Naive thymus-derived CD4-positive, alpha-beta T cell (primary cell): ENCODE measurements around the gene BSN. TPM values are rescaled to one million over a fixed set of nuclear protein-coding genes. Genes with fewer than 3 reads are reported as not detected.

Experiments used
- ATAC-seq: fragments of 150-1000 bp; cut with Tn5 transposase; 2 replicates; pipeline ENCODE4 v1.10.0; 2021; ENCODE audit warnings: mild to moderate bottlenecking, moderate library complexity
- CTCF ChIA-PET: fragments of 350-600 bp; sonication (Branson Sonifier 250); formaldehyde crosslinking; loops from one replicate; lab custom pipeline; 2021; ENCODE audit warnings: antibody characterized with exemption; lab: Charles Lee
- POLR2A ChIA-PET: fragments of 350-600 bp; sonication (Branson Sonifier 250); formaldehyde crosslinking; loops from one replicate; lab custom pipeline; 2021; ENCODE audit warnings: antibody characterized with exemption, inconsistent platforms; lab: Charles Lee
- DNase-seq, 9 donors: peaks; one replicate each; pipeline versions ENCODE4 v3.0.0 to v3.0.0-alpha.2; 2020 to 2022; ENCODE audit warnings: mixed read lengths in 1 of 9
- H3K27ac ChIP-seq: one replicate; pipeline ENCODE4 v1.7.0; 2013; ENCODE audit warnings: mild to moderate bottlenecking, low read depth, low read length, moderate library complexity
- H3K27me3 ChIP-seq, 2 donors: one replicate each; pipeline ENCODE4 v1.7.0; 2013; ENCODE audit warnings: low read length in 2 of 2, mild to moderate bottlenecking in 2 of 2, moderate library complexity in 2 of 2; ENCODE audit not compliant: control insufficient read depth in 2 of 2, insufficient read depth in 2 of 2
- H3K36me3 ChIP-seq, 3 experiments: 1 replicate in 2 of 3; 2 replicates in 1 of 3; pipeline ENCODE4 v1.7.0; 2013; ENCODE audit warnings: low read length in 3 of 3, mild to moderate bottlenecking in 3 of 3, moderate library complexity in 1 of 3; ENCODE audit not compliant: insufficient read depth in 3 of 3, control insufficient read depth in 2 of 3
- H3K4me1 ChIP-seq, 2 donors: one replicate each; pipeline ENCODE4 v1.7.0; 2013; ENCODE audit warnings: low read length in 2 of 2, mild to moderate bottlenecking in 2 of 2, moderate library complexity in 1 of 2; ENCODE audit not compliant: control insufficient read depth in 2 of 2, insufficient read depth in 2 of 2
- H3K4me3 ChIP-seq: 2 replicates; pipeline ENCODE4 v1.7.0; 2013; ENCODE audit warnings: mild to moderate bottlenecking, low read length
- H3K9me3 ChIP-seq, 3 experiments: 1 replicate in 2 of 3; 2 replicates in 1 of 3; pipeline ENCODE4 v1.7.0; 2013; ENCODE audit warnings: low read length in 3 of 3; ENCODE audit not compliant: control insufficient read depth in 2 of 3
- H3K27ac Mint-ChIP-seq, 9 donors: one replicate each; pipeline ENCODE4 v1.8.0; 2020 to 2022; ENCODE audit warnings: mixed read lengths in 9 of 9, mild to moderate bottlenecking in 8 of 9, moderate library complexity in 5 of 9, inconsistent platforms in 2 of 9
- H3K27me3 Mint-ChIP-seq, 5 donors: one replicate each; pipeline ENCODE4 v1.8.0; 2021 to 2022; ENCODE audit warnings: mixed read lengths in 5 of 5, mild to moderate bottlenecking in 1 of 5
- H3K36me3 Mint-ChIP-seq, 5 donors: one replicate each; pipeline ENCODE4 v1.8.0; 2020 to 2022; ENCODE audit warnings: mixed read lengths in 5 of 5, mild to moderate bottlenecking in 3 of 5, inconsistent platforms in 1 of 5
- H3K4me1 Mint-ChIP-seq, 7 donors: one replicate each; pipeline ENCODE4 v1.8.0; 2020 to 2022; ENCODE audit warnings: mixed read lengths in 7 of 7, mild to moderate bottlenecking in 3 of 7, inconsistent platforms in 1 of 7
- H3K4me3 Mint-ChIP-seq, 10 donors: one replicate each; pipeline ENCODE4 v1.8.0; 2020 to 2022; ENCODE audit warnings: mild to moderate bottlenecking in 10 of 10, mixed read lengths in 10 of 10, moderate library complexity in 6 of 10, inconsistent platforms in 2 of 10
- H3K9me3 Mint-ChIP-seq, 11 donors: one replicate each; pipeline ENCODE4 v1.8.0; 2020 to 2022; ENCODE audit warnings: mixed read lengths in 11 of 11, mild to moderate bottlenecking in 4 of 11, inconsistent platforms in 1 of 11, moderate library complexity in 1 of 11
- intact Hi-C, 2 donors: fragments of 100-400 bp; cut with micrococcal nuclease; formaldehyde crosslinking; loops; one replicate each; pipeline ENCODE4 v1.15.1; 2023
- polyA plus RNA-seq, 2 donors: library from polyadenylated mRNA; unstranded; fragments of 300-500 nt; fragmentation: Illumina TruSeq; gene quantifications; one replicate each; pipeline ENCODE4 v1.2.3, GENCODE V29; 2021
- total RNA-seq, 6 experiments: library from RNA in 5 of 6; stranded (reverse) in 5 of 6; gene quantifications; 1 replicate in 5 of 6; 2 replicates in 1 of 6; pipeline ENCODE4 v1.2.3 and lab custom pipeline; 2021 to 2026

Gene BSN
- total and polyA plus RNA-seq, 7 experiments from 2014 or later, result 0.12 to 0.16 (median 0.14) TPM; not detected in 2

- ATAC-seq, result no peak
- Mint-ChIP-seq H3K36me3 (peaks cover 0 to 17% (median 0%) of the 10 kb centered on the region in 5 donors), H3K27me3 (no peaks in the 10 kb centered on the region), H3K9me3 (peaks cover 0 to 3% (median 0%) of the 10 kb centered on the region in 11 donors), H3K27ac (peak overlapping the region in 8 of 9 donors; percentile 47 to 95 (median 84)), H3K4me3 (peak overlapping the region; percentile 86 to 96 (median 91)), H3K4me1 (peaks cover 16 to 43% (median 30%) of the 10 kb centered on the region in 7 donors)
- no peaks in the 10 kb centered on the region for H3K9me3 ChIP-seq
- peak overlapping the region; percentile 85 for H3K4me3 ChIP-seq
- POLR2A ChIA-PET, result interaction anchor here (0.6 to 1.5 kb wide), 5 partner anchors 8 to 99 kb away, joined by 3 to 5 read pairs (median 4); partner anchors contain the start of gene IP6K1
- CTCF ChIA-PET, result interaction anchor here (1.1 kb wide), 1 partner anchor 179 kb away, joined by 4 read pairs; no protein-coding TSS in a partner anchor
- peaks cover 0 to 32% (median 0%) of the 10 kb centered on the region in 3 experiments for H3K36me3 ChIP-seq
- DNase-seq, result no peak
- intact Hi-C loops, result loop anchor here (1.0 kb wide), 7 partner anchors 16 to 120 kb away; partner anchors contain the start of genes APEH (in 1 of the 2), INKA1 (in 1 of the 2), IP6K1 (in 1 of the 2) and MST1 (in 1 of the 2)
- H3K27me3 ChIP-seq, result no peaks in the 10 kb centered on the region
- H3K4me1 ChIP-seq, result peaks cover 13 to 18% of the 10 kb centered on the region in 2 donors
- peak overlapping the region; percentile 69 for H3K27ac ChIP-seq
These were observed 164.6 kb downstream of the BSN start for GRCh38 chr3:49718858-49719213.

DNA sequence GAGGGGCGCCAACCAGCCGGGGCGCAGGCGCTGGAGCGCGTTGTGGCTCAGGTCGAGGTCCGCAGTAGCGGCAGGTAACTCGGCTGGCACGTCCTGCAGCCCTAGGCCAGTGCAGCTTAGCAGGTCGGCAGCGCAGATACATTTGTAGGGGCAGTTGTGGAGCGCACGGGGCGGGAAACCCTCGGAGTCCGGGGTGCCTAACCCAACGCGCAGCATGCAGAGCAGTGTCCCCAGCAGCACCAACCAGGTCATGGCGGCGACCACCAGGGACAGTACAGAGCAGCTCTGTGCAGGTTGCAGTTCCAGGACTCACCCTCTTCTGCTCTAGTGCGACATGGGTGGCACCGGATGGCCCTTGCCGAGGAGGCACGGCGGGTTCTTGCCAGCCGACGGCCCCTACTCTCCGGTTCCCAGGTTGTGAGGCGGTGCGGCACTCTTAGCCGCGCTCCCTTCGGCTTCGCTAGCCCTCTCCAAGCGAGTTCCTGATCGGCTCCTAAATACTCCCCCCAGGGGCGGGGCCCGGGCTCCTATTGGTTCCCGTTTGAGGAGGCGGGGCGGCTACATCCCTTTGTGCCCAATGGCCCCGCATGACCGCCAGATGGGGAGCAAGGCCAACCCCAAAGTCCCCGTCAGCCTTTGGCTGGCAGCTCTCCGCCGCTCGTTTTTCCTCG, 165.1 kb downstream of the BSN start, which contains the start of gene AMIGO3:
Gene AMIGO3, minus strand, starts transcription at position 471 of the 671 bp plus-strand sequence. Its CDS starts 219 bp downstream, at position 252.
- POLR2A ChIA-PET, result interaction anchor here (0.6 to 1.5 kb wide), 5 partner anchors 8 to 99 kb away, joined by 3 to 5 read pairs (median 4); partner anchors contain the start of gene IP6K1
- Mint-ChIP-seq H3K9me3 (peaks cover 0 to 5% (median 0%) of the 10 kb centered on the region in 11 donors), H3K4me1 (peaks cover 18 to 43% (median 30%) of the 10 kb centered on the region in 7 donors), H3K27me3 (no peaks in the 10 kb centered on the region), H3K27ac (peak within 1 kb of the TSS; percentile 78 to 95 (median 86)), H3K4me3 (peak within 1 kb of the TSS; percentile 86 to 96 (median 91)), H3K36me3 (peaks cover 0 to 17% (median 0%) of the 10 kb centered on the region in 5 donors)
- CTCF ChIA-PET, result interaction anchor here (0.9 to 1.1 kb wide), 2 partner anchors 16 to 179 kb away, joined by 3 to 4 read pairs; no protein-coding TSS in a partner anchor
- peak within 1 kb of the TSS; percentile 69 for H3K27ac ChIP-seq
- H3K4me3 ChIP-seq, result peak within 1 kb of the TSS; percentile 85
- no peaks in the 10 kb centered on the region for H3K9me3 ChIP-seq
- H3K27me3 ChIP-seq, result no peaks in the 10 kb centered on the region
- ATAC-seq, result peak; percentile 81
- peaks cover 0 to 30% (median 0%) of the 10 kb centered on the region in 3 experiments for H3K36me3 ChIP-seq
- peaks cover 14 to 19% of the 10 kb centered on the region in 2 donors for H3K4me1 ChIP-seq
- DNase-seq, result peak; percentile 81 to 91 (median 87)
- intact Hi-C loops, result loop anchor here (1.0 kb wide), 7 partner anchors 16 to 120 kb away; partner anchors contain the start of genes APEH (in 1 of the 2), INKA1 (in 1 of the 2), IP6K1 (in 1 of the 2) and MST1 (in 1 of the 2)

Other genes with a start within 250 kb of the BSN start
- gene USP4, start 214.4 kb upstream of the BSN start, total RNA-seq, result 100 to 1,000 TPM in 4 of 5 experiments, 10 to 100 TPM in 1; 98.3 to 135 (median 109) TPM
- 10 to 100 TPM; 54.6 to 82.5 TPM for gene USP4, start 214.4 kb upstream of the BSN start, polyA plus RNA-seq
- gene GPX1, start 196.1 kb upstream of the BSN start, total RNA-seq, result 100 to 1,000 TPM in 2 of 5 experiments, 10 to 100 TPM in 3; 56.9 to 201 (median 86.9) TPM
- 100 to 1,000 TPM; 154 to 157 TPM for gene GPX1, start 196.1 kb upstream of the BSN start, polyA plus RNA-seq
- gene RHOA, start 142.5 kb upstream of the BSN start, total RNA-seq, result 100 to 1,000 TPM; 212 to 411 (median 218) TPM
- gene RHOA, start 142.5 kb upstream of the BSN start, polyA plus RNA-seq, result 100 to 1,000 TPM; 439 to 576 TPM
- 10 to 100 TPM; 24.9 to 34.5 (median 28.5) TPM for gene TCTA, start 142.1 kb upstream of the BSN start, total RNA-seq
- 10 to 100 TPM; 42.2 to 48.3 TPM for gene TCTA, start 142.1 kb upstream of the BSN start, polyA plus RNA-seq
- 10 to 100 TPM in 3 of 5 experiments, 1 to 10 TPM in 2; 7.9 to 13.9 (median 10.7) TPM for gene AMT, start 132.0 kb upstream of the BSN start, total RNA-seq
- gene AMT, start 132.0 kb upstream of the BSN start, polyA plus RNA-seq, result 1 to 10 TPM; 1.7 to 2.2 TPM
- 10 to 100 TPM; 21.6 to 23.9 (median 22.5) TPM for gene NICN1, start 125.2 kb upstream of the BSN start, total RNA-seq
- 1 to 10 TPM; 7.9 to 8.3 TPM for gene NICN1, start 125.2 kb upstream of the BSN start, polyA plus RNA-seq
- 10 to 100 TPM; 12.0 to 22.3 (median 20.1) TPM for gene DAG1, start 84.2 kb upstream of the BSN start, total RNA-seq
- gene DAG1, start 84.2 kb upstream of the BSN start, polyA plus RNA-seq, result 1 to 10 TPM; 5.4 to 5.7 TPM
- 100 to 1,000 TPM in 2 of 5 experiments, 10 to 100 TPM in 3; 75.5 to 151 (median 99.1) TPM for gene APEH, start 119.9 kb downstream of the BSN start, total RNA-seq
- 100 to 1,000 TPM; 103 to 151 TPM for gene APEH, start 119.9 kb downstream of the BSN start, polyA plus RNA-seq
- 10 to 100 TPM in 3 of 5 experiments, 1 to 10 TPM in 2; 7.9 to 12.8 (median 10.0) TPM for gene MST1, start 135.0 kb downstream of the BSN start, total RNA-seq
- 1 to 10 TPM in 1 of 2 donors, under 1 TPM in 1; 0.90 to 1.0 TPM for gene MST1, start 135.0 kb downstream of the BSN start, polyA plus RNA-seq
- 10 to 100 TPM; 34.5 to 77.2 (median 50.7) TPM for gene RNF123, start 135.1 kb downstream of the BSN start, total RNA-seq
- 10 to 100 TPM in 1 of 2 donors, 1 to 10 TPM in 1; 8.3 to 19.7 TPM for gene RNF123, start 135.1 kb downstream of the BSN start, polyA plus RNA-seq
- 1 to 10 TPM in 1 of 5 experiments, under 1 TPM in 2, not detected in 2; 0.16 to 1.8 (median 0.24) TPM for gene AMIGO3, start 165.2 kb downstream of the BSN start, total RNA-seq
- under 1 TPM in 1 of 2 donors, not detected in 1; 0.58 TPM for gene AMIGO3, start 165.2 kb downstream of the BSN start, polyA plus RNA-seq
- 10 to 100 TPM; 38.3 to 60.4 (median 43.9) TPM for gene GMPPB, start 169.5 kb downstream of the BSN start, total RNA-seq
- 10 to 100 TPM; 14.9 to 18.1 TPM for gene GMPPB, start 169.5 kb downstream of the BSN start, polyA plus RNA-seq
- gene IP6K1, start 232.1 kb downstream of the BSN start, total RNA-seq, result 10 to 100 TPM; 41.8 to 57.0 (median 47.3) TPM
- 10 to 100 TPM; 18.4 to 36.3 TPM for gene IP6K1, start 232.1 kb downstream of the BSN start, polyA plus RNA-seq
- gene CDHR4, start 245.4 kb downstream of the BSN start, total RNA-seq, result under 1 TPM in 3 of 5 experiments, not detected in 2; 0.29 to 0.62 (median 0.44) TPM
- not detected for gene CDHR4, start 245.4 kb downstream of the BSN start, polyA plus RNA-seq
- gene INKA1, start 248.8 kb downstream of the BSN start, total RNA-seq, result 1 to 10 TPM in 3 of 5 experiments, under 1 TPM in 2; 0.65 to 2.2 (median 1.8) TPM
- 1 to 10 TPM in 1 of 2 donors, under 1 TPM in 1; 0.69 to 1.6 TPM for gene INKA1, start 248.8 kb downstream of the BSN start, polyA plus RNA-seq